Sigmoid colon (tissue), 7 donors: Measurements from ENCODE around the gene SEMA3F. TPM values are rescaled to one million over a fixed set of nuclear protein-coding genes. Genes with fewer than 3 reads are reported as not detected.

Source experiments
- DNase-seq: peaks from one replicate; pipeline ENCODE4 v3.0.0-alpha.2; 2019
- H3K27ac ChIP-seq, 4 donors: fragments of 200-600 bp; sonication (generic); one replicate each; pipeline ENCODE4 v1.5.1; 2016 to 2019; ENCODE audit warnings: mild to moderate bottlenecking in 1 of 4
- H3K27me3 ChIP-seq, 3 donors: fragments of 200-600 bp; sonication (generic); one replicate each; pipeline ENCODE4 v1.5.1; 2019; ENCODE audit warnings: mild to moderate bottlenecking in 1 of 3
- H3K36me3 ChIP-seq, 4 donors: fragments of 200-600 bp; sonication (generic); one replicate each; pipeline ENCODE4 v1.5.1; 2016 to 2019
- H3K4me1 ChIP-seq, 4 donors: fragments of 200-600 bp; sonication (generic); one replicate each; pipeline ENCODE4 v1.5.1; 2017 to 2019
- H3K4me3 ChIP-seq, 4 donors: fragments of 200-600 bp; sonication (generic); one replicate each; pipeline ENCODE4 v1.5.1; 2017 to 2019; ENCODE audit warnings: mild to moderate bottlenecking in 2 of 4, moderate library complexity in 1 of 4
- H3K9me3 ChIP-seq, 4 donors: fragments of 200-600 bp in 3 of 4; sonication (generic) in 3 of 4; one replicate each; pipeline versions ENCODE4 v1.5.1 to v1.6.1; 2013 to 2019
- EP300 ChIP-seq, 4 donors: sonication (generic); formaldehyde crosslinking; IDR thresholded peaks; one replicate each; pipeline ENCODE4 v1.6.1; 2017; ENCODE audit warnings: antibody characterized with exemption in 4 of 4
- POLR2A ChIP-seq, 2 donors: fragments of 450-650 bp; IDR thresholded peaks; one replicate each; pipeline ENCODE4 v1.6.1; 2016; ENCODE audit warnings: antibody characterized with exemption in 2 of 2, mild to moderate bottlenecking in 2 of 2, moderate library complexity in 2 of 2
- POLR2AphosphoS5 ChIP-seq, 4 donors: sonication (generic); formaldehyde crosslinking; IDR thresholded peaks; one replicate each; pipeline ENCODE4 v1.6.1; 2017; ENCODE audit warnings: antibody characterized with exemption in 4 of 4
- WGBS, 2 donors: extraction: QIAGEN DNeasy Blood & Tissue Kit; methylation state at CpG; one replicate each; pipeline ENCODE4 v1.1.7; 2013; 5-methylcytosine and 5-hydroxymethylcytosine counted together
- intact Hi-C: fragments of 100-400 bp; cut with DNase I; formaldehyde crosslinking; loops from one replicate; pipeline ENCODE4 v1.15.1; 2023
- polyA plus RNA-seq, 3 donors: library from polyadenylated mRNA; stranded (reverse); fragments of 200-250 nt; gene quantifications; one replicate each; pipeline ENCODE4 v1.2.3, GENCODE V29; 2013
- total RNA-seq, 4 donors: library from RNA; depleted of rRNA; stranded (reverse); fragments of >200 nt; gene quantifications; one replicate each; pipeline ENCODE4 v1.1.0, GENCODE V29; 2016
- TF ChIP-seq, protein P1 (sequence below), 4 experiments: fragments of 450-650 bp in 3 of 4; fragments of 200-600 bp in 1 of 4; IDR thresholded peaks; one replicate each; pipeline ENCODE4 v1.5.1; 2016 to 2019; ENCODE audit warnings: antibody characterized with exemption in 4 of 4, mild to moderate bottlenecking in 3 of 4, moderate library complexity in 2 of 4
- donor health status: healthy with polysubstance abuse.
- donor health status: Bipolar disorder and iron deficiency.
- donor health status: healthy.

The SEMA3F gene
- total and polyA plus RNA-seq, 7 donors, result 0.60 to 12.3 (median 7.5) TPM

DNA sequence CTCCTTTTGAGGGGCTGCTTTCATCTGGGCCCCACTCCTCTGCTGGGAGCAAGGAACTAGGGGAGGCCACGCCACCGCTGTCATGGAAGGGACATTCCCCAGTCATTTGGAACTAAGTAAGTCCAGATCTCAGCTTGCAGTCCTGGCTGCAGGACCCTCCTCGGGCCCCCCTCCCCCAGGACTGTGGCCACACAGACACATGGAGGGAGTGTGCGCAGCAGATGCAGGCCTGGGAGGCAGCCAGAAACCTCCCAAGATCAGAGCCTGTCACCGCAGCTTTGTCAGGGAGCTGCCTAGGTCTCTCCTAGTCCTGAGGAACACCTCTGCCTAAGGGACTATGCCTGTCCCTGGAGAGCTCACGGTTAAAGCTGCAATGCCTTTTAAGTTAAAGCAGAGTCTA lies 7.3 kb upstream of the SEMA3F start:
- no peaks in the 10 kb centered on the region for H3K27me3 ChIP-seq
- DNase-seq, result no peak
- TF ChIP-seq POLR2AphosphoS5 (IDR thresholded peaks at IDR 0.05), result no peak
- no peak for TF ChIP-seq POLR2A (IDR thresholded peaks at IDR 0.05)
- TF ChIP-seq, protein P1, sequence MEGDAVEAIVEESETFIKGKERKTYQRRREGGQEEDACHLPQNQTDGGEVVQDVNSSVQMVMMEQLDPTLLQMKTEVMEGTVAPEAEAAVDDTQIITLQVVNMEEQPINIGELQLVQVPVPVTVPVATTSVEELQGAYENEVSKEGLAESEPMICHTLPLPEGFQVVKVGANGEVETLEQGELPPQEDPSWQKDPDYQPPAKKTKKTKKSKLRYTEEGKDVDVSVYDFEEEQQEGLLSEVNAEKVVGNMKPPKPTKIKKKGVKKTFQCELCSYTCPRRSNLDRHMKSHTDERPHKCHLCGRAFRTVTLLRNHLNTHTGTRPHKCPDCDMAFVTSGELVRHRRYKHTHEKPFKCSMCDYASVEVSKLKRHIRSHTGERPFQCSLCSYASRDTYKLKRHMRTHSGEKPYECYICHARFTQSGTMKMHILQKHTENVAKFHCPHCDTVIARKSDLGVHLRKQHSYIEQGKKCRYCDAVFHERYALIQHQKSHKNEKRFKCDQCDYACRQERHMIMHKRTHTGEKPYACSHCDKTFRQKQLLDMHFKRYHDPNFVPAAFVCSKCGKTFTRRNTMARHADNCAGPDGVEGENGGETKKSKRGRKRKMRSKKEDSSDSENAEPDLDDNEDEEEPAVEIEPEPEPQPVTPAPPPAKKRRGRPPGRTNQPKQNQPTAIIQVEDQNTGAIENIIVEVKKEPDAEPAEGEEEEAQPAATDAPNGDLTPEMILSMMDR (IDR thresholded peaks at IDR 0.05), result no peak
- no peak for TF ChIP-seq EP300 (IDR thresholded peaks at IDR 0.05)
- H3K36me3 ChIP-seq, result no peaks in the 10 kb centered on the region
- intact Hi-C loops, result no loop called here
- H3K4me1 ChIP-seq, result no peaks in the 10 kb centered on the region
- WGBS, 2 donors, result 72 to 74% methylated on average over 6 of the region's 6 CpGs
- H3K9me3 ChIP-seq, result no peaks in the 10 kb centered on the region
- H3K4me3 ChIP-seq, result no peak overlapping the region
- H3K27ac ChIP-seq, result no peak overlapping the region

DNA sequence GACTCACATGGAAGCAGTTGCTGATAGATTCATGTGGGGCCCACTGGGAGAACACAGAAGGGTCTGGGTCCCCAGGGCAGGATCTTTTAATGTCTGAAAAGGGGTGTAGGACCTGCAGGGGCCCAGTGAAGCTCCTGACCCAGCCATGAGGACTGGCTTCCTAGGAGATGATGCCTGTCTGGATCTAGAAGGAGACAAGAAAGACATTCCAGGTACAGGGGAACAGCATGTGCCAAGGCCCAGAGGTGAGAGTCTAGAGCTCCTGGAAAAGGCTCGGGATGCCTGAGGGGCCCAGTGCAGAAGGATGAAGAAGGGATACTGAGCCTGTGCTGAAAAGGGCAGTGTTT lies 4.7 kb upstream of the SEMA3F start:
- no peak for TF ChIP-seq EP300 (IDR thresholded peaks at IDR 0.05)
- no peak for TF ChIP-seq POLR2A (IDR thresholded peaks at IDR 0.05)
- TF ChIP-seq, protein P1 (IDR thresholded peaks at IDR 0.05), result no peak
- TF ChIP-seq POLR2AphosphoS5 (IDR thresholded peaks at IDR 0.05), result no peak
- Histone ChIP-seq H3K36me3 (no peaks in the 10 kb centered on the region), H3K27me3 (no peaks in the 10 kb centered on the region), H3K4me1 (peaks cover 0 to 9% (median 7%) of the 10 kb centered on the region in 4 donors), H3K4me3 (no peak overlapping the region), H3K9me3 (no peaks in the 10 kb centered on the region), H3K27ac (no peak overlapping the region)
- WGBS, 2 donors, result 90 to 95% methylated on average over 1 of the region's 1 CpG
- intact Hi-C loops, result no loop called here
- no peak for DNase-seq

DNA sequence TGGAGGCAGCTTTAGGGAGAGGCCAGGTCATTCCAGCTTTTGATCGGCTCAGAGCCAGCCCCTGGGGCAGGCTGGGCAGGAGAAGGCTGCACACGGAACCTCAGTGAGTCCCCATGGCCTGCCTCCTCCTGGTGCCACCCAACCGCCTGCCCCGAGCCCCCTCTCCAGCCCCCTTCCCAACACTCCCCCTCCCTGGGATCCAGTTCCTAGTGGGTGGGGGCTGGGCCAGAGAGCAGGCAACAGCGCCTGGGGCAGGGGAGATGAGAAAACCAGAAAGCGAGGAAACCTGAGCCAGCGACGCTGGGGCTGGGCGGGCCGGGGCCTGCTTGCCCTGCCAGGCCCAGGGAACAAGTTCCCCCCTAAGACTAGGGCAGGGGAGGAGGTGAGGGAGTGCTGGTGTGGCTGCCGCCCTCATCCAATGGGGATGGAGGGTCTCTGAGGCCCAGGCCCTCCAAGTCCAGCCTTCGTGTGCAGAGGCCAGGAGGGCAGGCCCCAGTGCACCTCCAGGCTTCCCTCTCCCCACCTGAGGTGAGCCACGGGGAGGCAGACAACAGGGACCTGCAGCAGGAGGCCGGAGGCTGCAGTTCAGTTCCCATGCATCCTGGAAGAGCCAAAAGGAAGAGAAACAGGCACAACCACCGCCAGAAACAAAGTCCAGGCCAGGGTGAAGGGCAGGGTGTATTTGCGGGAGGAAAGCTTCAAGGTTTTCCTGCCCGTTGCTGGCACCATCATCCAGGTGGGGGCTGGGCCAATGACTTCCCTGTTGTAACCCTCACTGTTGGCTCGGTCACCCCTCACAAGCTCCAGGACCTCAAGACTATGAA lies 4.0 kb upstream of the SEMA3F start:
- no peak for TF ChIP-seq POLR2AphosphoS5 (IDR thresholded peaks at IDR 0.05)
- TF ChIP-seq, protein P1 (IDR thresholded peaks at IDR 0.05), result no peak
- no peak for TF ChIP-seq EP300 (IDR thresholded peaks at IDR 0.05)
- TF ChIP-seq POLR2A (IDR thresholded peaks at IDR 0.05), result no peak

DNA sequence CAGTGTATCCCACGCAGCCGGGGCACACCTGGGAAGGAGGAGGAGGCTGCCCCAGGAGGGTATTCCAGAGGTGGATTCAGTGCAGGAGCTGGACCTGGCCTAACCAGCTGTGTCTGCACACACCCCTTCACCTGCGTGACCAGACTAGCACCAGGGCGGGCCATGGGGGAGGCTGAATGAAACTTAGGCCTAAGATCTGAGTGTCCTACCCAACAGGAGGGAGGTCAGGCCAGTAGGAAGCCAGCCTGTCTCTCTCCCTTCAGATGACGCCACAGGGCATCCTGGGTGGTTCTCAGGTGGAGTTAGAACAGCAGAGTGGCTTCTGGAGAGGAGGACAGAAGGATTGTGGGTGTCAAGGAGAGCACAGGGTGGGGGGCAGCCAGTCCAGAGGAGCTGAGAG lies 3.4 kb upstream of the SEMA3F start:
- TF ChIP-seq POLR2AphosphoS5 (IDR thresholded peaks at IDR 0.05) (no peak), POLR2A (IDR thresholded peaks at IDR 0.05) (no peak), EP300 (IDR thresholded peaks at IDR 0.05) (no peak)
- TF ChIP-seq, protein P1 (IDR thresholded peaks at IDR 0.05), result no peak
- Histone ChIP-seq H3K27me3 (peaks cover 0 to 7% (median 4%) of the 10 kb centered on the region in 3 donors), H3K36me3 (no peaks in the 10 kb centered on the region), H3K27ac (no peak overlapping the region), H3K4me3 (no peak overlapping the region), H3K9me3 (no peaks in the 10 kb centered on the region), H3K4me1 (peaks cover 0 to 23% (median 21%) of the 10 kb centered on the region in 4 donors)
- intact Hi-C loops, result no loop called here
- 52 to 68% methylated on average over 5 of the region's 5 CpGs for WGBS, 2 donors
- no peak for DNase-seq

More for the DNA sequence above, 4.0 kb upstream of the SEMA3F start:
- Histone ChIP-seq H3K9me3 (no peaks in the 10 kb centered on the region), H3K27me3 (peaks cover 0 to 5% (median 4%) of the 10 kb centered on the region in 3 donors), H3K36me3 (no peaks in the 10 kb centered on the region), H3K4me1 (peaks cover 0 to 16% (median 14%) of the 10 kb centered on the region in 4 donors), H3K4me3 (no peak overlapping the region), H3K27ac (no peak overlapping the region)
- intact Hi-C loops, result no loop called here
- 65 to 81% methylated on average over 18 of the region's 18 CpGs for WGBS, 2 donors
- DNase-seq, result no peak
